Choroid plexus epithelial cell (primary cell): ENCODE data around the gene CDS2.

Experiments used
- DNase-seq: peaks from one replicate; pipeline ENCODE4 v3.0.0-alpha.2; 2010; ENCODE audit warnings: low read depth
- H3K4me3 ChIP-seq: 2 replicates; pipeline ENCODE4 v1.5.1; 2011; ENCODE audit warnings: low read depth, mild to moderate bottlenecking, control low read depth, low read length, moderate library complexity
- TF ChIP-seq, protein P1 (sequence below): conservative IDR thresholded peaks from 2 replicates; pipeline ENCODE4 v1.5.1; 2011; ENCODE audit warnings: low read depth, mild to moderate bottlenecking, control low read depth, inconsistent platforms, low read length, moderate library complexity

CDS2 gene

GRCh38 chr20:5104479-5104878 lies 22.3 kb upstream of the CDS2 start:
- no peak for DNase-seq
- no peak overlapping the region for H3K4me3 ChIP-seq
- TF ChIP-seq, protein P1, sequence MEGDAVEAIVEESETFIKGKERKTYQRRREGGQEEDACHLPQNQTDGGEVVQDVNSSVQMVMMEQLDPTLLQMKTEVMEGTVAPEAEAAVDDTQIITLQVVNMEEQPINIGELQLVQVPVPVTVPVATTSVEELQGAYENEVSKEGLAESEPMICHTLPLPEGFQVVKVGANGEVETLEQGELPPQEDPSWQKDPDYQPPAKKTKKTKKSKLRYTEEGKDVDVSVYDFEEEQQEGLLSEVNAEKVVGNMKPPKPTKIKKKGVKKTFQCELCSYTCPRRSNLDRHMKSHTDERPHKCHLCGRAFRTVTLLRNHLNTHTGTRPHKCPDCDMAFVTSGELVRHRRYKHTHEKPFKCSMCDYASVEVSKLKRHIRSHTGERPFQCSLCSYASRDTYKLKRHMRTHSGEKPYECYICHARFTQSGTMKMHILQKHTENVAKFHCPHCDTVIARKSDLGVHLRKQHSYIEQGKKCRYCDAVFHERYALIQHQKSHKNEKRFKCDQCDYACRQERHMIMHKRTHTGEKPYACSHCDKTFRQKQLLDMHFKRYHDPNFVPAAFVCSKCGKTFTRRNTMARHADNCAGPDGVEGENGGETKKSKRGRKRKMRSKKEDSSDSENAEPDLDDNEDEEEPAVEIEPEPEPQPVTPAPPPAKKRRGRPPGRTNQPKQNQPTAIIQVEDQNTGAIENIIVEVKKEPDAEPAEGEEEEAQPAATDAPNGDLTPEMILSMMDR, result no peak

DNA sequence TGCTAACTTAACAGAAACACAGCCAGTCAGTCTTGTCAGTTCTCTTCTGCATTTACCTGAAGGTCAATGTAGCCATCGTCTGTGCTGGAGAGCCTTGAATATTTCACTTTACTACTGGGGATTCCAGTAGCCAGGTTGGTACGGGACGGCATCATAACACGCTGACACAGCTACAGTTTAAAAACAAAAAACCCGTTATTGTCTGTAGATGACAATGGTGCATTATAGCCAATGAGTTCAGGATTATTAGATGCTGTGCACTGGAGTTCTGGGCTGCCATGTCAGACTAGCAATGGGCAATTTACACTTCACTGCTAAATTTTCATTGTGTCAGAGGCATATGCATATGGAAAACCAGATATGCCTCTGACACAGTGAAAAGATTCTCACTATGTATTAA lies 17.5 kb upstream of the CDS2 start:
- no peak overlapping the region for H3K4me3 ChIP-seq
- TF ChIP-seq, protein P1, result no peak

DNA sequence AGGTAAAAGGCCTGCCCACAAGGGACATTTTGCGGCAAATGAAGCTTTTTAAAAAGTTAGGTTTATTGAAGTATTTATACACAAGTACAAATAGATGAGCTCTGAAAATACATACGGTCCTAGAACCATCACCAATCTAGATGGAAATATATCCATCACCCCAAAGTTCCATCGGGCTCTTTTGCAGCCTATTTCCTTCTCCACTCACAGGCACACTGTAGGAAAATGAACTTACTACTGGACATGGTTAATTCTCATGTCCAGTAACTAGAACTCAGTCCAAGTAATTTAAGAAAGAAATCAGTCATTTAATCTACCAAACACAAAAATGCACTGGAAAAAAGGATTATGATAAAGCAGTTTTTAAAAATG lies 13.2 kb upstream of the CDS2 start:
- TF ChIP-seq, protein P1, result no peak
- DNase-seq, result no peak
- H3K4me3 ChIP-seq, result peak overlapping the region; percentile 93

More for the DNA sequence above, 17.5 kb upstream of the CDS2 start:
- DNase-seq, result no peak

DNA sequence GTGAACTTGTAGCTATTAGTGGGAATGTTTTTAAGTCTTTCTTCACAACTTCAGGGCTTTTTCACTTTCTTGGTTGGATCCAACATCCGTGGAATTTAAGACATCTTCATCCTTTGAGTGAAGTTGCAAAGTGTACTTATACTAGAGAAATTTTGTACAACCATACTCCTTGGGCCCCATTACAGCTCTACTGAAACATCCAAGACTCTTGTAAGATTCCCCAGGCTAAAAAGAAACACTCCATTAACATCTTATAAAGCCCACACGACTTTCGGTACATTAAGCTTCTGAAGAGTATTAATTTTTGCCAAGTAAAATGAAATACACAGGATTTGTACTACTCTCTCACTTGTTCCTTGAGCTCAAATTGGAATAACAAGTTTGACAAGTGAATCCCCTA lies 12.4 kb upstream of the CDS2 start:
- no peak overlapping the region for H3K4me3 ChIP-seq
- DNase-seq, result no peak
- TF ChIP-seq, protein P1, result no peak

DNA sequence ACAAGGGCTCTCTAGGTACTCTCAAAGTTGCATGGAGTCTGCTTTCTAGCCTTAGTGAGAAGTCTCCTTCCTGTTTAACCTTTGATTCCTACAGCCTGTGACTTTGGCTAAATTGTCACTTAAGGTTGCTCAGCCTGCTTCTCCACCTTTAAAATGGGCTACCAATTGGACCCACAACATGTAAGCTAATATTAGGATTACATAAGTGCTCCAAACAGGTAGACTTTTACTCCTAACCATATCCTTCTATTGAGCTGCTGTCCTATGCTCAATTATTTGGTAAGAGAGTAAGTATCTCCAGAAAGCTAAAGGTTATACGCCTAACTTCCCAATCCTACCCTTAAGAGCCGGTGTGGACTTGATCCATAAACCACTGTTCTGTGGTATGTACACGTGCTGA lies 9.9 kb upstream of the CDS2 start:
- DNase-seq, result no peak
- TF ChIP-seq, protein P1, result no peak
- H3K4me3 ChIP-seq, result no peak overlapping the region

DNA sequence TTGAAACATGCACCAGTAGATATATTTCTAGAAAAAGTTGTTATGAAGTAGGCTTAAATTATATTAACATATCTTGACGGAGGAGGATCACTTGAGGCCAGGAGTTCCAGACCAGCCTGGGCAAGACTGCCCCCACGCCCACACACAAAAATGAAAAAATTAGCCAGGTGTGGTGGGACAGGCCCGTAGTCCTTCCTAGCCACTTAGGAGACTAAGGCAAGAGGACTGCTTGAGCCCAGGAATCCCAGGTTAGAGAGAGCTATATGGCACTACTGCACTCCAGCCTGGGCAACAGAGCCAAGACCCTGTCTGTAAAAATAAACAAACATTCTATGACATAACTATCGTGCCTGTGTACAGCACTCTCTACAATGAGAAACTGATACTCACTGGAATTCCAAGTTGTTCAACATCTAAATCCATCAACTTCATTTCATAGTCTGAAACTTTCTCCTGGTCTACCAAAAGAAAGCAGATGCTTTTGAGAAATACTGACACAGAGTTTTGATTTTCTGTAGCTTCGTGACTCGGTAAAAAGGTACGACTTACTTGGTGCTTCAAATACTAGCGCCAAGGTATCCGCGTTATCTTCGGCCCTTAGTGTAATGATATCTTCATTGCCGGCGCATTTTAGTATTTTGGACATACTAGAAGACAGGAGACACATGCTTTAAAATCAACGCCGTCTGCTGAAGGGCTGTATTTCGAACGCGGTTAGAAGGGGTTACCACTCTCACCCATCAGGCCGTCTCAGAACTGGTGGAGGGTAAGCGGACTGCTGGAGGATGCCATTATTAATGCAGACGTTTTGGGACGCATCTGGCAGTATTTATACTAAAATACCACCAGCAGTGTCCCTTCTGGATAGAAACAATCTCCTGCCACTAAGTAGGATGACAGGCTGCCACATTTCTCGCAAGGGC lies 8.3 kb upstream of the CDS2 start:
- TF ChIP-seq, protein P1, result no peak
- peak overlapping the region; percentile 96 for H3K4me3 ChIP-seq
- DNase-seq, result no peak

DNA sequence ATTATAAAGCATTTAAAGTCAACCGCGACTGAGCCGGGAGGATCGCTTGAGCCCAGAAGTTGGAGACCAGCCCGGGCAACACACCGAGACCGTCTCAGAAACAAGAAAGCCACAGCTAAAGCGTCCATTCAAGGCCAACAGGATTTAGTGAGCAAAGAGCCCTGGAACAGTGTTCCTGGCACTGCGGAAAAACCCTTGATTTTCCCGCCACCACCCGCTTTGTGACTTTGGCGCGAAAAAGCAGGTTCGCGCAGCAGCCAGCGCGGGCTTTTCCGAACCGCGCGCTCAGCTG lies 7.7 kb upstream of the CDS2 start:
- TF ChIP-seq, protein P1, result no peak
- DNase-seq, result no peak

More for the DNA sequence above, 7.7 kb upstream of the CDS2 start:
- H3K4me3 ChIP-seq, result peak overlapping the region; percentile 96
